ENCODE measurements around the gene ALDH4A1.
"Not testable (repeated sequence)": the region's sequence is repeated elsewhere in the genome, so short reads cannot be mapped to it uniquely, and the experiment has no call there.

Gene ALDH4A1

DNA sequence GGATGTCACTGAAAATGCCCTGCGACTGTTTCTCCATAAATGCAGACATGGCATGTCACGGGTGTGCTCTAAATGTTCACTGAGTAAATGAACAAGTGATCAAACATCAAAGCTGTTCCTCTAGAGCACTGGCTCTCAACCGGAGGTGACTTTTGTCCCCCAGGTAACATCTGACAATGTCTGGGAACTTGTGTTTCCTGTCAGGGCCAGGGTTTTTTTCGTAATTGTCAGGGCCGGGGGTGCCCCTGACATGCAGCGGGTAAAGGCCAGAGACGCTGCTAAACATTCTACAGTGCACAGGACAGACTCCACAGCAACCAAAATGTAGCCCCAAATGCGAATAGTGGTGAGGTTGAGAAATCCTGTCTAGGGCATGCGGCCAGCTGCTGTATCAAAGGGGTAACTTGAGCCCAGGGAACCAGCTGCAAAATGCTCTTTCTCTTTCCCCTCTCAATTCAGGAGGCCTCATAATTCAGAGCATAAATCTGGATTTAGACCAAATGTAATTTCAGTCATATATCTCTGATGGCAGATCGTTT lies 2.0 kb downstream of the ALDH4A1 start:
- no peak for DNase-seq (ENCODE audit: low spot score)

GRCh38 chr1:18899363-18900049 lies 2.8 kb downstream of the ALDH4A1 start:
- no peak for DNase-seq (ENCODE audit: low spot score)

DNA sequence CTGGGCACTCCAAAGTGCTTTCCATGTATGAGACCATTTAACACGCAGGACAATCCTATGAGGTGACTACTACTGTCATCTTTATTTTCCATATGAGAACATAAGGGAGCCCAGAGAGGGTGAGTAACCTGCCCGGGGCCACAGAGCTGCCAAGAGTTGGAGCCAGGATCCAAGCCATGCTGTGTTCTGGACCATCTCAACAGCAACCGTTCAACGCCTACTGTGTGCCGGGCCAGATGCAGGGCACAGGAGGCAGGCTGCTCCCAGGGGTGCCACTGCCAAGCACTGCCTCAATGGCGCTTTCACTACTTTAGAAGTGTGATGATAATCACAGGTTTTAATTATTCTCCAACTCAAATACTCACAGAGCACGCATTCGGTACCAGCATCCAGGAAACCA lies 3.8 kb downstream of the ALDH4A1 start:
- DNase-seq (ENCODE audit: low spot score): no peak

DNA sequence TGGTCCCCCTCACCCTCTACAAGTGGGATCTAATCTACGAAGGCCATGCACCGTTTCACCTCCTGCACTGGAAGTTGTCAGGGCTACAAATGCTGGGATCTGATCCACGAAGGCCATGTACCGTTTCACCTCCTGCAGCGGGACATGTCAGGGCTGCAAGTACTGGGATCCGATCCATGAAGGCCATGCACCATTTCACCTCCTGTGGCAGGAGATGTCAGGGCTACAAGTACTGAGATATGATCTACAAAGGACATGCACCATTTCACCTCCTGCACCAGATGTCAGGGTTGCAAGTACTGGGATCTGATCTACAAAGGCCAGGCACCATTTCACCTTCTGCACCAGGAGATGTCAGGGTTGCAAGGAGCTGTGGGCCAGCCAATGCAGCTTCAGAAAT lies 7.0 kb downstream of the ALDH4A1 start:
- no peak for DNase-seq (ENCODE audit: low spot score)

GRCh38 chr1:18893120-18893519 lies 9.2 kb downstream of the ALDH4A1 start:
- no peak for DNase-seq (ENCODE audit: low spot score)

GRCh38 chr1:18891858-18892257 lies 10.5 kb downstream of the ALDH4A1 start:
- not testable (repeated sequence) for DNase-seq (ENCODE audit: low spot score)

- no peak for DNase-seq (ENCODE audit: low spot score)
These were observed 11.0 kb downstream of the ALDH4A1 start for GRCh38 chr1:18891426-18891780.

GRCh38 chr1:18890706-18891425 lies 11.5 kb downstream of the ALDH4A1 start:
- DNase-seq (ENCODE audit: low spot score): no peak

GRCh38 chr1:18886003-18886335 lies 16.4 kb downstream of the ALDH4A1 start:
- DNase-seq (ENCODE audit: low spot score): no peak

- DNase-seq (ENCODE audit: low spot score): no peak
These were observed 16.9 kb downstream of the ALDH4A1 start for GRCh38 chr1:18885311-18886002.

DNA sequence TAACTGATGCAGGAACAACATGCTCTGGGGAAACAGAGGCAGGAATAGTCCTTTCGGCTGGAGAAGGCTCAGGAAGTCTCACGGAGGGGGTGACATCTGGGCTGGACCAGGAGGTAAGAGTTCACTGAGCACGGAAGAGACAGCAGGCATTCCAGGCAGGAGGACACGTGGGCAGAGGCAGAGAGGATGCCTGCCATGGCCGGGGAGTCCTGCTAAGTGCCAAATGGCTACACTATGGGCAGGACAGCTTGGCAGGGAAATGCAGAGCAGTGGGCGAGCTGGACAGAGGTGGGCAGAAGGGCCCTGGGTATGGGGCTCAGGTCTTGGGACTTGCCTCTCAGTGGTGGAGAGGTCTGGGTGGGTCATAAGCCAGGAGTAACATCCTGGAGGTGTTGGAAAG lies 17.6 kb downstream of the ALDH4A1 start:
- no peak for DNase-seq (ENCODE audit: low spot score)

DNA sequence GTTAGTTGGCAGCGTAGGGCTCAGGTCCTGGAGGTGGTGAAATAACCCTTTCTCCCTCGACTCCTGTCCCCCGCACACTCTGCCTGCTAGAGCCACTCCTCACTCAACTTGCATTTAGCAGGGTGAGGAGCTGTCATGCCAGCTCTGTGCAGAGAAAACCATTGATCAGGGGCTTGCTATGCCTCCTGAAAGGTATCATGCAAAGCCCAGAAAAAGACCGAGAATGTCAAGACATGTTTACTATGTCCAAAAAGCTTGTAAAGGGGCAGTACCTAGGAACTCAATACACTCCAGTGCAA lies 18.0 kb downstream of the ALDH4A1 start:
- DNase-seq (ENCODE audit: low spot score): no peak

GRCh38 chr1:18883636-18884418 lies 18.5 kb downstream of the ALDH4A1 start:
- DNase-seq (ENCODE audit: low spot score): peak; percentile 45

- no peak for DNase-seq (ENCODE audit: low spot score)
These were observed 19.3 kb downstream of the ALDH4A1 start for GRCh38 chr1:18883079-18883478.

DNA sequence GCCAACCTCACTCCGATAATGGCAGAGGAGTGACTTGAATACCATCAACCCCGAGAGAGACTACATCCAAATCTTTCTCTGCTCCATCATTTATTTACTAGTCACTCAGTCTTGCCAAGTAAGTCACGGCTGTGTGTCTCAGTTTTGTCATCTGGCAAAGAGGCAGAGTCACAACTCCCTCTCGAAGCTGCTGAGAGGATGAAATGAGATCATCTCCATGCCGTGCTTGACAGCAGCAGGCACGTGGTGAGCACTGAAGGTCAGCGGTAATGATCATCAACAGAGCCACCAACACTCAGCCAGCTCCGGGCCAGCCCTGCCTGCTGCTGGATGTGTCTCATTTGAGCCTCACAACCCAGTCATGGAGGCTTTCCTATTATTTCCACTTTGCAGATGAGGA lies 19.9 kb downstream of the ALDH4A1 start:
- DNase-seq (ENCODE audit: low spot score): no peak

DNA sequence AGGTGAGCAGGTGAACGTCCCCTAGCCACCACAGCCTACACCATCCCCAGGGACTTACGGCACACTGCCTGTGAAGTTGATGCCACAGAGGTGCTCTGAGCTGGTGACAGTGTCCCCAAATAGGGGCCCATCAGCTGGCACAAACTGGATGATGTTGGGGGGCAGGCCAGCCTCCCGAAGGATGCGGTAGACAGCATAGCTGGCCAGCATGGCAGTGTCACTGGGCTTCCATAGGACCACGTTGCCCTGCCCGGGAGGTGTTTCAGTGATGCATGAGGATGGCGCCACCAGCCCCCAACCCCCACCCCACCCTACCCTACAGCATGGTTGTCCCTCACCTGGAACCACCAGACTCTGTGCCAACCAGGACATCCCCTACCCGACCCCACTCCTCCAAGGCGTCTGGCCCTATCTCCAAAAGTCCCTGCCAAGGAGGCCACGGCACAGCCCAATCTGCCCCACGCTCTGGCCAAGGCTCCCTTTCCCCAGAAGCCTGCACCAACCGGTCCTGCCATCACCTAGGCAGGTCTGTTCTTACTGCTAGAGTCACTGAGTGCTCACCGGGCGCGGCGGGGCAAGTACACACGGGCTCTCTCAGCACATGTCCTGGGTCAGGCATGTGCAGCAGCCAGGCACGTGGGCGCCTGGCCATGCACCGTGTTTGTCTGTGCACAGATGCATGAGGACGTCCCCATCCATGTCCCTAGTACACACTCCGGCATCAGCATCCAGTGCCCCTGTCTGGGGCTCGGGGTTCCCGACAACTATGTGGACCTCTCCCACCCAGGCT lies 20.5 kb downstream of the ALDH4A1 start:
- DNase-seq (ENCODE audit: low spot score): no peak

GRCh38 chr1:18881164-18881563 lies 21.2 kb downstream of the ALDH4A1 start:
- no peak for DNase-seq (ENCODE audit: low spot score)

GRCh38 chr1:18880585-18880984 lies 21.8 kb downstream of the ALDH4A1 start:
- DNase-seq (ENCODE audit: low spot score): no peak

DNA sequence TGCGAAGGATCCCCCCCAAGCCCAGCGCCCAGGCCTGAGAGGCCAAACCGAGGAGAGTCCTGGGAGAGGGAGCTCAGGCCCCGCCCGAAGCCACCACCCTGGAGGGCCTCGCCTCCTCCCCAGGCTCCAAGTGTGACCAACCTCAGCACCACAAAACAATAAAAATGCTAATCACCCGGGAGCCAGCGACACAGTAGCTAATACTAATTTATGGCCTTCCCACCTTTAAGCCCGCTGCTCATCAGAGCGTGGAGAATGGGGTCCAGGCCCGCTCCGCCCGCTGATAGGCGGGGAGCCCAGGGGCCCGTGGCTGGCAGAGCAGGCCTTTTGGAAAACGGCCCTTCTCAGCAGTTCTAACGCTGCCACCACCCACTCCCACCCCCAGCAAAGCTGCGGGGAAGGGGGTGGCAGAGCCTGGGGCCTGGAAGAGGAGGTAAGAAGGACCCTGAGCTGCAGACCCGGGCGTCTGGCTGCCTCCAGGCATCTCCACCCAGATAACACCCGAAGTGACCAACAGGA lies 22.5 kb downstream of the ALDH4A1 start:
- DNase-seq (ENCODE audit: low spot score): no peak

DNA sequence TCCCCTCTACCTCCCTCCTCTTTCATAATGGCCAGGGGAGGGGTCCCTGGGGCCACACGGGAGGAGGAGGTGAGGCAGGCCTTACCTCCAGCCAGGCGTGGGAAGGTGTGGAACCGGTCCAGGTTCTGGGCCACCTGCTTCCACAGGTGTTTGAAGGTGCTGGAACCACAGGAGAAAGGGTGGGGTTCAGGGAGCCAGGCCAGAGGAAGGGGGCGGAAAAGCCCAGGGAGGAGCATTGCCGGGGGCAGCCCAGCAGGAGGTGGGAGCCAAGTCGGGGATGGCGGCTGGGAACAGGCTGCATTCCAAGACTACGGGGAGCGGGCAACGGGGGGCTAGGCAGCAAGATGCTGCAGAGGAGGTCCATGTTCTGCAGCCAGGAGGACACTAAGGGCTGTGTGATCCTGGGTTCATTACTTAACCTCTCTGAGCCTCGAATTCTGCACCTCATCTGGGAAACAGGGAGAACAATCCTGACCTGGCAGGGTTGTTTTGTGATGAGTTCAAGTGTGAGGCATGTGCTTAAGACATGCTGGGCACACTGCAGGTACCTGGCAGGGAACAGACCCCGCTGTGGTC lies 23.1 kb downstream of the ALDH4A1 start:
- no peak for DNase-seq (ENCODE audit: low spot score)

- no peak for DNase-seq (ENCODE audit: low spot score)
These were observed 23.7 kb downstream of the ALDH4A1 start for GRCh38 chr1:18878538-18879214.

All from LoVo (cell line).